ENCODE results near the gene PICALM.
"Not testable (repeated sequence)": the region's sequence is repeated elsewhere in the genome, so short reads cannot be mapped to it uniquely, and the experiment has no call there.

Gene PICALM, protein sequence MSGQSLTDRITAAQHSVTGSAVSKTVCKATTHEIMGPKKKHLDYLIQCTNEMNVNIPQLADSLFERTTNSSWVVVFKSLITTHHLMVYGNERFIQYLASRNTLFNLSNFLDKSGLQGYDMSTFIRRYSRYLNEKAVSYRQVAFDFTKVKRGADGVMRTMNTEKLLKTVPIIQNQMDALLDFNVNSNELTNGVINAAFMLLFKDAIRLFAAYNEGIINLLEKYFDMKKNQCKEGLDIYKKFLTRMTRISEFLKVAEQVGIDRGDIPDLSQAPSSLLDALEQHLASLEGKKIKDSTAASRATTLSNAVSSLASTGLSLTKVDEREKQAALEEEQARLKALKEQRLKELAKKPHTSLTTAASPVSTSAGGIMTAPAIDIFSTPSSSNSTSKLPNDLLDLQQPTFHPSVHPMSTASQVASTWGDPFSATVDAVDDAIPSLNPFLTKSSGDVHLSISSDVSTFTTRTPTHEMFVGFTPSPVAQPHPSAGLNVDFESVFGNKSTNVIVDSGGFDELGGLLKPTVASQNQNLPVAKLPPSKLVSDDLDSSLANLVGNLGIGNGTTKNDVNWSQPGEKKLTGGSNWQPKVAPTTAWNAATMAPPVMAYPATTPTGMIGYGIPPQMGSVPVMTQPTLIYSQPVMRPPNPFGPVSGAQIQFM

GRCh38 chr11:86068951-86069407 is at the start of gene PICALM:
TSS of gene PICALM (minus strand) at chr11:86069084. CDS start at chr11:86068780, 304 bp downstream.
- peak; percentile 99 for DNase-seq (ENCODE audit: low read depth)

GRCh38 chr11:86118253-86118652 is 49.4 kb upstream of the PICALM start:
- DNase-seq (ENCODE audit: low read depth), result no peak

DNA sequence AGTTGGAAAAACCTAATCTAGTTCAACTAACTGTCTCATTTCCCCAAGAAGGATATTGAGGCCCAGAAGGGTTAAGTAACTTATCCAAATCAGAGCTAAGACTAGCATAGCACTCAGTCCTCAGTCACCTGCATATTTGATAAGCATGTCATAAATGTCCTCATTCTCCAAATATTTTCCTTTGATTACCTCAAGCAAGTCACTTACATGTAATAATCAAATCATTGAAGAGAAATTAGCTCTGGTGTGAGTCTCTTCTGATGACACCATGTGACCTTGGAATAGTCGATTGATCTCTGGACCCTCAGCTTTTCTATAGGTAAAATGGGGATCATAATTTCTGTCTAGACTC is 48.8 kb upstream of the PICALM start:
- DNase-seq (ENCODE audit: low read depth), result no peak

- peak; percentile 61 for DNase-seq (ENCODE audit: low read depth)
Observed at GRCh38 chr11:86117001-86117711, 48.3 kb upstream of the PICALM start.

DNA sequence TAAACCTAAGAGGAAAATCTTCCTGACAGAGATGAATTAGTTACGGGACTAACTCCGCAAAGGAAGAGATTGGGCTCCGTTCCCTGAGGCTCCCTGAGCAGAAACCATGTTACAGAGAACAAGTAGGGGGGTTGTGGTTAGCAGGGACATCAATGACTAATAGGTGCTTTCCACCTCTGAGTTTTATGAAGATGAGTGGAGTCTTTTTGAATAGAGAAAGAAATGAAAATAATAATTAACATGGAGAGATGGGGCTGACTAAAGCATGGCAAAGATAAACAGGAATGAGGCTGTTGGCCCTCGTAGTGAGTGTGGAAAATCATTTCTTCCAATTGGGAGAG is 47.5 kb upstream of the PICALM start:
- DNase-seq (ENCODE audit: low read depth), result peak; percentile 90

GRCh38 chr11:86115542-86116385 is 46.9 kb upstream of the PICALM start:
- DNase-seq (ENCODE audit: low read depth), result peak; percentile 39

- no peak for DNase-seq (ENCODE audit: low read depth)
Observed at GRCh38 chr11:86108890-86109638, 40.2 kb upstream of the PICALM start.

DNA sequence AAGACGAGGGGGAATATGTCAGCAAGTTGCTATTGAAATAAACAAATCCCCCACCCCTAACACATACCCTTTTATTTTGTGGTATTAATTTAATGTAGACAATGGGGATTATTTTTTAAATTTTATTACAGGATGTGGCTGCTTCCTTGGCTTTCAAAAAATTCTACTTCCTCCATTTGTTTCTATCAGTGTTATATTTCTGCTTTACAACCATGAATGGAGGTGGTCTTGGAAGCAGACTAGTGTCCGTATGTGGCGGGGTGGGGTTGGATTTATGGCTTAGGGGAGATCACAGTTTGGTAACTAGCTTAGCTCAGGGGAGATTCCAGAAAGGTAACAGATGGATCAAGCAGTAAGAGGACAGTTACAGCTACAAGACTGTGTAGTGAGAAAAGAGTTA is 39.3 kb upstream of the PICALM start:
- DNase-seq (ENCODE audit: low read depth), result no peak

GRCh38 chr11:86106916-86107315 is 38.0 kb upstream of the PICALM start:
- peak; percentile 25 for DNase-seq (ENCODE audit: low read depth)

DNA sequence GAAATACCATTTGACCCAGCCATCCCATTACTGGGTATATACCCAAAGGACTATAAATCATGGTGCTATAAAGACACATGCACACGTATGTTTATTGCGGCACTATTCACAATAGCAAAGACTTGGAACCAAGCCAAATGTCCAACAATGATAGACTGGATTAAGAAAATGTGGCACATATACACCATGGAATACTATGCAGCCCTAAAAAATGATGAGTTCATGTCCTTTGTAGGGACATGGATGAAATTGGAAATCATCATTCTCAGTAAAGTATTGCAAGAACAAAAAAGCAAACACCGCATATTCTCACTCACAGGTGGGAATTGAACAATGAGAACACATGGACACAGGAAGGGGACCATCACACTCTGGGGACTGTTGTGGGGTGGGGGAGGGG is 37.1 kb upstream of the PICALM start:
- DNase-seq (ENCODE audit: low read depth), result not testable (repeated sequence)

GRCh38 chr11:86105601-86106000 is 36.7 kb upstream of the PICALM start:
- DNase-seq (ENCODE audit: low read depth), result not testable (repeated sequence)

DNA sequence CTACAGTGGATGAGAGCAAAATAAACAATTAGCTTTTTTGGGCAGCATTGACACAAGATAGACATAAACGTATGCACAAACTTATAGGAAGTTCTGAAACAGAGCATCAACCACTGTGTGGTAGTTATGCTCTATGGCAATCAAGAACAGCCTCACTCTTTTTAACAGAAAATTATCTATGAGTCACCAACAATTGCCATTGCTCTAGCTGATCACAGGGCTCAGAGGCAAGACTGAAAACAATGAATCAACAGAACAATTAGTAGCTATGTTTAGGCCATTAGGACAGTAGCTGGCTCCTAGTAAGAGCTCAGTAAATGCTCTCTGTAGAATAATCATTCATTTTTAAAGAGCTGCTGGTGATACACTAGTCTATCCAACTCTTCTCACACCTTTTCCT is 34.9 kb upstream of the PICALM start:
- DNase-seq (ENCODE audit: low read depth), result peak; percentile 15

- peak; percentile 18 for DNase-seq (ENCODE audit: low read depth)
Observed at GRCh38 chr11:86101941-86102407, 33.1 kb upstream of the PICALM start.

DNA sequence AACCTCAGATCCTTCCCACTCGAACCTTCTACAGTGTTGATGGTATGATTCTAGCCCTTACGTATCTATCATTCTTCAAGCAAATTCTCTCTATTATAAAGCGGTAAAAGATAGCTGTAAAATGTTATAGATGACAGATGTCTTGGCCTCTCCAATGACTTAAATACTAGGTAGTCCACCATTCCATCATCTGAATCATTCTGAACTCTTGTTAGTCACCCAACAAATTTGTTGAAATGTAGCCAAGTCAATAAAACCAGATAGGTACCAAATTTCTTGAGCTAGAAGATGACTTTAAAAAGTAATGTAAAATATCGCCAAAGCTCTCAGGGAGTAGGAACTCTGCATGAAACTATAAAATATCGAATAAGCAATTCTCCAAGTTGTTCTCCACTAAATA is 32.6 kb upstream of the PICALM start:
- DNase-seq (ENCODE audit: low read depth), result peak; percentile 43

GRCh38 chr11:86099874-86100273 is 31.0 kb upstream of the PICALM start:
- peak; percentile 39 for DNase-seq (ENCODE audit: low read depth)

DNA sequence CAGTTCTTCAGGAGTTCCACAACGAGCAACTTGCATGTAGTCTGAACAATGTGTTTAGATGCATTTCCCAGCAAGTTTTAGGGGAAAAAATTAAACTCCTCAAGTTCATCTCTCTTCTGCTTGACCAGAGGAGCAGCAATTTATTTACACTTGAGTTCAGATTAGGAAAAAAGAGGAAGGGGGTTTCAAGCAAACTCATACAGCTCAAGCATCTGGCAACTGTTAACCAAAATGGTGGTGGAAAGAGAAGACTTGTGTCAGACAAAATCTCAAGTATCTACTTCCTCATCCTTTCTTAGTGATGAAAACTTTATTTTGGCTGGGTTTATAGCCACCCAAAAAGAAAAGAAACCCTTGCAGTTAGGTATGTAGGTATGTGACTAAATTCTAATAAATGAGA is 29.1 kb upstream of the PICALM start:
- no peak for DNase-seq (ENCODE audit: low read depth)

DNA sequence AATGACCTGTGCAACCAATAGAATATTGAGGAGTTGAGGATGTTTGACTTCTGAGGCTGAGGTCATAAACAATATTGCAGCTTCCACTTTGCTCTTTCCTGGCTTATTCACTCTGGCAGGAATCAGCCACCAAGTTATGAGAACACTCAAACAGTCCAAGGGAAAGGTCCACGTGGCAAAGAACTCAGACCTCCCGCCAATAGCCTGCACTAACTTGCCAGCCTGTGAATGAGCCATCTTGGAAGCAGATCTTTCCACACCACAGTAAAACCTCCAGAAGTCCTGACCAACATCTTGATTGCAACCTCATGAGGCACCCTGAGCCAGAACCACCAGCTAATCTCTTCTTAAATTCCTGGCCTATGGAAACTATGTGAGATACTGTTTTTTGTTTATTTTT is 22.7 kb upstream of the PICALM start:
- peak; percentile 81 for DNase-seq (ENCODE audit: low read depth)

- DNase-seq (ENCODE audit: low read depth), result no peak
Observed at GRCh38 chr11:86091086-86091485, 22.2 kb upstream of the PICALM start.

- peak; percentile 72 for DNase-seq (ENCODE audit: low read depth)
Observed at GRCh38 chr11:86089659-86090058, 20.8 kb upstream of the PICALM start.

GRCh38 chr11:86087688-86088087 is 18.8 kb upstream of the PICALM start:
- DNase-seq (ENCODE audit: low read depth), result not testable (repeated sequence)

DNA sequence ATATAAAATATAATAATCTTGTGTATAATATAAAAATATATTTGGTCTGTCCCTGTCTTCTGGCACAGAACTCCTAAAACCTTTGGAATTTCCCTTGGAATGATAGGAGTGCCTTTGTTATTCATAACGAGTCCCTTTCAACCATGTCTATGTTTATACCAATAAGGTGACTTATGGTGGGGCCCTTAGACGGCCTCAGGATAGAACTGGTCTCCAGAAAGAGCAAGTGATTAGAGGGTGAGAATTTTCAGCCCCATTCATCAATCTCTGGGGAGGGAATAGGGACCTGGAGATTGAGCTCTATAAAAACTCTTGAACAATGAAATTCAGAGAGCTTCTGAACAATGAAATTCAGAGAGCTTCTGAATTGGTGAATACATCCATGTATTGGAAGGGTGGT is 18.4 kb upstream of the PICALM start:
- no peak for DNase-seq (ENCODE audit: low read depth)
